Measurements from ENCODE around the gene MVD. TPM values are rescaled to one million over a fixed set of nuclear protein-coding genes. Genes with fewer than 3 reads are reported as not detected.

Gene MVD
- total RNA-seq, 1 donor from 2014 or later, result 16.2 TPM

DNA sequence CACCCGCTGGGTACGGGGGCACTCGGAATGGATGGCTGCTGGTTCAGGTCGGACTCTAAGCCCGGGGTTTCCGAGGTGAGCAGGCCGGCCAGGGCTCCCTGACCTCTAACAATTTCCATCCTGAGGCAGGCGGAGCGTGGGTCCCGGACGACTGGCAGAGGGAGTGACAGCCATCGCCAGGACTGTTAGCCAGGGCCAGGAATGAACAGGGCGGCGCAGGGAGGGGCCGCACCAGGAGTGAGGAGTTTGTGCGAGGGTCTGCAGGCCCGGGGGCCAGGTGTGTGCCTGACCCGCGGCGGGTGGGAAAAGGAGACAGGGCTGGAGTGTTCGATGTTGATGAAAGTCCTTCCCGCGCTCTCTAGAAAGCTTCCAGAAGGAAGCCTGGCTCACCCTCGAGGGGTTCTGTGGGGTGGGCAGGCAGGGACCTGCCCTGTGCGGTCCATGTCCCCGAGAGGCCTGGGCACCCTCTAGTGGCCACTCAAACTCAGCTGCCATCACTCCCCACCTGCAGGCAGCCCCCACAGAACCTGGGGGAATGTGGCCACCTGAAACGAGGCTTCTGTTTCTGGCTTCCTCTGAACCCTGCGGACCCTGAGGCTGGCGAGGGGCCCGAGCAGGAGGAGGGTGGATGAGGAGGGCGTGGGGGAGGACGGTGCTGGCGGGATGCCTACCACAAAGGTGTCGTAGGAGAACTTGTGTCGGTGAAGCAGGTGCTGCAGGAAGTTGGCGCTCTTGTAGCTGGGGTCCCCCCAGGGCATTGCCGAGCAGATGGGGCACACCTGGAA lies 35.1 kb upstream of the MVD start:
- ATAC-seq (peak; percentile 37), DNase-seq (ENCODE audit: low spot score) (no peak)

DNA sequence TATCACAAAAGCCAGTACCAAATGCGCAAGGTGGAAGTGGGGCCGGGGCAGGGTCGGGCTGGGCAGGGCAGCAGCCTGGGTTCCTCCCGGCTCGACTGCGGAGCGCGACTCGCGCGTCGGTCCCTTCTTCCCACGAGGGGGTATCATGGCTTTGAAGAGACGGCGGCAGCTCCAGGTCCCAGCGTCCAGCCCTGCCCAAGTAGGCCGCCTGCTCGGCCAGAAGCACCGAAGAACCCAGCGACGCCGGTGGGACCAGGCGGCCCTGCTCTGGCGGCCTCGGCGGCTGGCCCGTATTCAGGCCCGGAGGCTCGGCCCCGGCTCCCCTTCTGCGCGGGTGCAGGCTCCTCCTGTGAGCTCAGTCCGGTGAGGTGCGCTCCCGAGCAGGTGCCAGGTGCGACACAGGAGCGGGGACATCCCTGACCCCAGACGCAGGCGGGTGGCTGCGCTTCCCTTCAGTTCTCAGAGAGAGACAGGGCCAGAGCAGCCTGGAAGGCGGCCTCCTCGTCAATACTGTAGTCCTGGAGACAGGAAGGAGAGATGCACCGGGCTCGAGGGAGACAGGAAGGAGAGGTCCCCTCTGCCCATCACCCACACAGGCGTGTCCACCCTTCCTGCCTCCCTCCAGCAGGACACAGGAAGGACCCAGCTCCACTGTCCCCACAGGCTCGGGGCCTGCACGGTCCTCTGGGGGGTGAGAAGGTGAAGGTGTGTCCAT lies 34.4 kb upstream of the MVD start:
- DNase-seq (ENCODE audit: low spot score), result no peak
- peak; percentile 12 for ATAC-seq

DNA sequence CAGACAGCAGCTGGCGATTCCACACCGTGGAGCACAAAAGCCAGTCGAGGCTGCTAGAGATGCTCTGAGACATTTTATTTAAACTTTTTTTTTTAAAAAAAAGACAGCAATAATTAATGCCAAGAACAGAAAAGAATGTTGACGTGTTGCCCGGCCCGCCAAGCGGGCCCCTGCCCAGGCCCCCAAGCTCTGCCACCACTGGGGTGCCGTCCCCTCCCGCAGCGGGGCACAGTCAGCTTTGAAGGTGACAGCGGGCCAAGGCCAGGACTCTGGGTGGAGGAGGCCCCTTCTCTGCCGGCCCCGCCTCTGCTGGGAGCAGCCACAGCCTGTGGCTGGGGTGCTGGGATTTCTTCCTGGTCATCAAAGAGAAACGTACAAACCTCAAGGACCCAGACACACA lies 33.5 kb upstream of the MVD start:
- ATAC-seq, result no peak
- DNase-seq (ENCODE audit: low spot score), result no peak

DNA sequence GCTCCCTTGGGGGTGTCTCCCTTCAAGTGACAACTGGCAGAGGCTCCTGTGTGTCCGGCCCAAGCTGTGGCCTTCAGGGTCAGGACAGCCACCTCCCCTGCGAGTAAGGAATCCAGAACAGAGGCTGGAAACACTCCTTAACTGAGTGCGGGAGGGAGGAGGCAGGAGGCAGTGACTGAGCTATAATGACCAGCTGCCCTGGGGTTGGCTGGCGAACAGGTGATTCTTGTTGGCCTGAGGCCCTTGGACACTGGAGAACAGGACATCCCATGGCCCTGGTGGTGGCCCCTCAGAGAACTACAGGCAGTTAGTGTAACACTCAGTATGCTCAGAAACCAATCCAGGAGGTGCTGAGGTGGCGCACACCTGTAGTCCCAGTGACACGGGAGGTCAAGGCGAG lies 32.9 kb upstream of the MVD start:
- no peak for DNase-seq (ENCODE audit: low spot score)

DNA sequence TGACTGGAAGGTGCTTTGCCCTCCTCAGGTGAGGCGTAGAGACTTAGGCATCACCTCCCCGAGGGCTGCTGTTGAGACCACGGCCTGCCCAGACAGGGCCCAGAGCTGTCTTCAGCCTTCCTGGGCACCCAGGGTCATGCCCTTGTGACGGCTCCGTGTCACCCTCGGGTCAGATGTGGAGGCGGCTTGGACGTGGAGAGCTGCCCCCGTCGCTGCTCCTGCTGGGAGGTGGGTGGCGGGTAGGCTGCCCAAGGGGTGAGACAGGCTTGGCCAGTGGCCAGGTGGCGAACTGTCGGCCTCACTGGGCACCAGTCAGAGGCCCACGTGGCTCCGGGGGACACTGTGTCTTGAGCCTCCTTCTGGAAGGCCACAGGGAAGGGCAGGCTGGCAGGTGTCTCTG lies 32.3 kb upstream of the MVD start:
- DNase-seq (ENCODE audit: low spot score) (no peak), ATAC-seq (no peak)

More for the DNA sequence above, 32.9 kb upstream of the MVD start:
- no peak for ATAC-seq

DNA sequence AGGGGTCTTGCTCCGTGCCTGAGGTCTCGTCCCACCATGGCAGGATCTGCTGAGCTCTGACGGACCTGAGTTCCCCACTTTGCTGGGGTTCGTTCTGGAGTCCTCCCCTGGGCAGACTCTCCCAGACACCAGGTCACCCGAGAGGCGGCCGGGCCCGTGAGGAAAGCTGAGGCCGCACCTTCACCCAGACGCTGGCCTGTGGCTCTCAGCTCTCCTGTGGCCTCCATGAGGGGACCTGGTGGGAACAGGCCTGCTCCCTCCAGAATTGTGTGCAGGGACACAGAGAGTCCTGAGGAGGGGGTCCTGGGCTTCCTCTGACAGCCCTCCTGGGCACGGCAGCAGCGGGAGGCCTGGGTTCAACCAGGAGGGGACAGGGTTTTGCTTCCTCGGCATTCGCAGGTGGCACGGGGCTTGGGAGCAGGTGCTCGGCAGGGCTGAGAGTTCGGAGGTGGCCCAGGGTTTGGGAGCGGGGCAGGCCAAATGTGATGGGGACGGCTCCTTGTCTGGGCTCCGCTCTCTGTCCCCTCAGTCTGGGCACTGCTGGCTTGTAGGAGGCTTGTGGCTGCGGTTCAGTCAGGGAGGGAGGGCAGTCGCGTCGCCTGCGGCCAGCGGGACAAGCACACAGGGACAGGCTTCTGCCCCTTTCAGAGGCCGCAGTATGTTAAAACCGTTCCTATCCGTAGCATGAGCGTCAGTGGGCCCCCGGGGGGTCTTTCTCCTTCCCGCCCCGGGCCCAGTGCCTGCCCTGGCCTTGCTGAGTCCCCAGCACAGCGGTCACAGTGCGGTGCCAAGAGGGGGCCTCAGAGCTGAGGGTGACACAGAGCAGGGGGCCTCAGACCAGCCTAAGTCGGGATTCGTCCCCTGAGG lies 31.6 kb upstream of the MVD start:
- ATAC-seq, result no peak
- no peak for DNase-seq (ENCODE audit: low spot score)

DNA sequence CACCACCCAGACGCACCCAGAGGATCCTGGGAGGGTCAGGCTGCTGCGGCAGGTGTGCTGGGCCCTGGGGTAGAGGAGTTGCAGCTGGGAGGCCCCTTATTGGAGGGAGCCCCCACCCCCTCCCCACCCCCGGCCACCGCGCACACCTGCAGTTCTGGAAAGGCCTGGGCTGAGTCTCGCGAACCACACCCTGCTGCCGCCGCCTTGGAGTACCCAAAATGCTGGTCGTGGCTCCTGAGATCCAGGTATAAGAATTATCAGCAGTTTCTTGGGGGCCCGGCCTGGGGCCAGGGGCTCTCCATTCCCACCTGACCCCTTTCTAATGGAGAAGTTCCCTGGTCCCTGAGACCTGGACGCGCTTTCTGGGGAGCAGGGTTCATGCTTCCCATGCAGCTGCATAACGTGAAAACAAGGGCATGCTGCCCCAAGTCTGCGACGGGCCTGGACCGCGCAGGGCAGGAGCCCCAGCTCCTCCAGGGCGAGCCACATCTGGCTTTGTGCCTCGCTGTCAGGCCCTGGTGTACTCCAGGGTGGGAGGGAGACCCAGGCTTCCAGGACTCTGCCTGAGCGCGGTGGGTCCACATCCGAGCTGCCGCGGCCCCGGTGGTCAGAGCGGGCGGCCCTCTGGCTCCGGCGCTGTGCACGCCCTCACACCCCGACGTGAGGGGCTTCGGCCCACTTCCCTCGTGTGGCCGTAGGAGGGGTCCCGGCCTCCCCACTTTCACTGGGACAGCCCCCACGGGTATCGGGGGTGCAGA lies 30.7 kb upstream of the MVD start:
- no peak for ATAC-seq
- DNase-seq (ENCODE audit: low spot score), result no peak

DNA sequence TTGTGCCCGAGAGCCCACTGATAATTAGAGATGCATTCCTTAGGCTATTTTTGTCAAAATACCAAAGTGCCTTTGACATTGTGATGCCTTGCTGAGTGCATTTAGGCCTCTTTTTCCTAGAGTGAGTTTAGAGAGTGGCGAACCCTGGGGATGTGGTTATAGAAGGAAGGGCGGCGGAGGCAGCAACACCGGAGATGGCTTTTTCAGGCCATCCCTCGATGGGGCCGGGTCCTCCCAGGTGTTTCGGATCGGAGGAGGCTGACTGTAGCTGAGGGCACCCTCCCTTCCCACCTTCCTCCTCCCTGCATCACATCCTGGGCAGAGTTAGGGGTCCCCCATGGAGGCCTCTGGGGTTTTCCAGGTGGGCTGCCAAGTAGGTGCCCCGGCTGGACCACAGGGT lies 30.0 kb upstream of the MVD start:
- DNase-seq (ENCODE audit: low spot score) (no peak), ATAC-seq (no peak)

DNA sequence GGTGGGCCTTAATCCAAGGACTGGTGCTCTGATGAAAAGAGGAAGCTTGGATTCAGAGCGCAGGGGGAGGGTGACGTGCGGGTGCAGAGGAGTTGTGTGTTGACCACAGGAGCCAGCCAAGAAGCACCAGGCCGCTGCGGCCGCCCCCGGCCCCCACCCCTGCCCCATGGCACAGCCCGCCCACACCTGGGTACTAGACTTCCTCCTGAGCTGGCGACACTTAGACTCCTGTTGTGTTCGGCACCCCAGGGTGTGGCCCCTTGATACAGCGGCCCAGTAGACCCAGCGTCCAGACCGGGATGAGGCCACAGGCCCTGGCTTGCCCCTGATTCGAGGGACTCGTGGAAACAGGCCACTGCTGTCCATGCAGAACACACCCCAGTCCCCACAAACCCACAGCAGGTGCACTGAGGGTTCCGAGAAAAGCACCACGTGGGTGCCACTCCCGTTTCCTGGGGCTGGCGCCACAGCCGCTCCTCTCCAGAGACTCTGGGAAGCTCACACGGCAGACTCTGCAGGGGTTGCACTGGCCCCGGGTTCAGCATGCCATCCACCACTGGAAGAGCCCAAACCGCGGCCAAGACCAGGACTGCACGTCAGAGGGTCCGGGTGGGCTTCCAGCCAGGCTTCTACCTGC lies 29.2 kb upstream of the MVD start:
- no peak for DNase-seq (ENCODE audit: low spot score)
- no peak for ATAC-seq

DNA sequence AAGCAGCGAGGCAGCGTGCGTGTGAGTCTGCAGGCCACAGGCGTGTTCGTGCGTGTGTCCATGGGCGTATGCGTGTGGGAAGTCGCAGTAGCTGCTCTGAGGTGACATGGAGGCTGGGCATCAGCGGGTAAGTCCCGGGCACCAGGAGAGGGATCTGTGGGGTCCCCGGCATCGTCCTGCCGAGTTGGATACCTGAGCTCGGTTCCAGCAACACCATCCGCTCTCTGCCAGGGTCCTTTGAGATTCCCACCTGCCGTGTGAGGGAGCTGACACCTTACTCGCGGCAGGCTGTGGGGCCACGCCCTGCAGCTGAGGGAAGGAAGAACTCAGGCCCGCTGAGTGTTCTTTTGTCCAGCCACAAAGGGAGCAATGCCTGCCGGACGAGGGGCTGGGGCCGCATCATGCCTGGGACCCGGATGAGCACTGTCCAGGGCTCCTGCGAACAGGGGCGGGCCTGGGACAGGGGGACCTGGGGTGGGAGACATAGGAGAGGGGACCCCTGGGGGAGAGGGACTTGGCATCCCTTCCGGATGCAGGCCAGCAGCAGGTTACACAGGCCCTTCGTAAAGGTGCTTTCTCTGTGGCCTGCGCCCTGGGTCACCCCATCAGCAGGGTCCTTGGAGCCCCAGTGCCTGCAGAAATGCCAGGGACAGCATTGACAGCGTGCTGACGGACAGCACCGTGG lies 28.4 kb upstream of the MVD start:
- DNase-seq (ENCODE audit: low spot score) (no peak), ATAC-seq (no peak)

DNA sequence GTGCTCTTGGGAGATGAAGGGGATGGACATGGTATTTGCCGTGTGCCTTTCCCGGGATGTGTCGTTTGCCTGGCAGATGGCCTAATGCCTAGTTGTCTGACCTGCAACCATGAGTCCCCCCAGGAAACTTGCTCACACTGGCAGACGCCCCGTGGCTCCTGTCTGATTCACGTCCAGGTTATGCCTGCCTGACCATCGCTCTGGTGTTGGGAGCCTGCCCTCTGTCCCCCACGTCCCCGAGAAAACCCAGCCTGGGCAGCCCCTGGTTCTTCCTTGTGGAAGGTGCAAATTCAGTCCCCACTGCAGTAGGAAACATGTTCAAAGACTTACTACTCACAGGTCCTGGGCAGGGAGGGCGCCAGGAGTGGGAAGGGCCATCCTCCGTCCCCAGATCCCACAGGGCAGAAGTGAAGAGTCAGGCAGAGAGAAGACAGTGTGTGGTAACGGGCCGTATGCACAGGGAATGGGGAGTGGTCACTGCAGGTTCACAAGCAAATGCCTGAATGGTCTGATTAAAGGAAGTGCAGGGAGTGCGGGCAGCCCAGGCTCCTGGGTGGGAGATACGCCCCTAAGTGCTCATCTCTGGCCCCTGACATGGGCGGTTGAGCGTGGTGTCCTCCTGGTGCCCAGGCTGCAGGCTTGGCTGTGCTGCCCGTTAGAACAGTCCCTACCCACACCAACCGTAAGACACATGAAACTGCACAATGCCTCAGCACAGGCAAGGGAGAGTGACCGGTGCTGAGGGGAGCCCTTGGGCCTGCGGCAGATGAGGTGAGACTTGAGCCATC lies 27.6 kb upstream of the MVD start:
- ATAC-seq, result no peak
- DNase-seq (ENCODE audit: low spot score), result no peak

DNA sequence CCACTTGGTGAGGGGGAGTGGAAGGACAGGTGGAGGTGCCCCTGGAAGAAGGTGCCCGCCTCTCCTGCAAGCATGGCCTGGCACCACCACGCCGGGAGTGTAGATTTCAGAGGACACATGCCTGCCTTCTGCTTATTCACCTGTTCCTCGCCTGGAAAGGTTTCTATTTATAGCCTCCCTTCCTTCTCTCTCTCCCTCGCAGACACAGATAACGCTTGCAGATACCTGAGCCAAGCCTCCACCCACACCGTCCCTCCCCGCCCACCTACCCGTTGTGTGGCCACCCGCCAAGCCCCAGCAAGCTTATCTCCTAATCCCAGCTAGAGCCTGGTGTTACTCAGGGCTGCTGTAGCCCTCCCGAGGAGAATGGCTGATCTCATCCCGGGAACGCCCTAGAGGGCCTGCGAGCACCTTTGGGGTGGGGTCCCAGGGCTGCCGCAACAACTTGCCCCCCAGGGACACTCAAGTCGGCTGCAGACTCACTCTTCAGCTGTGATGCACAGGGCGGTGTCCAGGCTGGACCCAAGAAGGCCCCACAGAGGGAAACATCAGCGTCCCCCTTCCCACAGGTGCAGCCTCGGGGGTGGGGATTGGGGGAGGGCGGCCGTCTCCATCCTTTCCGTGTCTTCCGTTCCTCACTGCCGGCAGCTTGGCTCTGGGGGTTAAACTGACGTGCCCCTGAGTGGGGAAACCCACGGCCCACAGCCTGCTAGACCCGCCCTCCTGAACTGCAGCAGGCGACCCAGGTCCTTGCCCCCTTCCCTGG lies 25.3 kb upstream of the MVD start:
- DNase-seq (ENCODE audit: low spot score) (no peak), ATAC-seq (peak; percentile 11)

DNA sequence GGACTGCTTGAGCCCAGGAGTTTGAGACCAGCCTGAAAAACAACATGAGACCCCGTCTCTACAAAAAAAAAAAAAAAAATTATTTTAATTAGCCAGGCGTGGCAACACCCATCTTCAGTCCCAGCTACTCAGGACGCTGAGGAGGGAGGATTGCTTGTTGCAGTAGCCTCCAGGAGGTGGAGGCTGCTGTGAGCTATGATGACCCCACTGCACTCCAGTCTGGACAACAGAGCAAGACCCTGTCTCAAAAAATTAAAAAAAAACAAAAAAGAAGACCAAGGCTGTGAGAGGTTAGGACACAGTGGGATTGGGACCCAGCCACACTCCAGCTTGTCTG lies 24.8 kb upstream of the MVD start:
- no peak for ATAC-seq
- no peak for DNase-seq (ENCODE audit: low spot score)

DNA sequence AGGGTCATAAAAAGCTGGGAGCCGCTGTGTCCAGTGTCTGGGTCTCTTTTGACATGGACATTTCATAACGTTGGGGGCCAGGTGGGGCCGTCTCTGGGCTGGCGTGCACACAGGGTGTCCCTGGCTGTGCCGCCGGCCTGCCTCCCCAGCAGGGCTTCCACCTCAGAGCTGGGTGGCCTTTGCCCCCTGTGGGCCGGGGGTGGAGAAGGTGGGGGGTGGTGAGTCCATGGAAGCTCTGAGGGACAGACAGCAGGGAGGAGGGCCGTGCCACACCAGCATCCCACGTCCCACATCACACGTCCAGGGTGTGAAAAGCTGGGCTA lies 24.3 kb upstream of the MVD start:
- ATAC-seq (no peak), DNase-seq (ENCODE audit: low spot score) (no peak)

DNA sequence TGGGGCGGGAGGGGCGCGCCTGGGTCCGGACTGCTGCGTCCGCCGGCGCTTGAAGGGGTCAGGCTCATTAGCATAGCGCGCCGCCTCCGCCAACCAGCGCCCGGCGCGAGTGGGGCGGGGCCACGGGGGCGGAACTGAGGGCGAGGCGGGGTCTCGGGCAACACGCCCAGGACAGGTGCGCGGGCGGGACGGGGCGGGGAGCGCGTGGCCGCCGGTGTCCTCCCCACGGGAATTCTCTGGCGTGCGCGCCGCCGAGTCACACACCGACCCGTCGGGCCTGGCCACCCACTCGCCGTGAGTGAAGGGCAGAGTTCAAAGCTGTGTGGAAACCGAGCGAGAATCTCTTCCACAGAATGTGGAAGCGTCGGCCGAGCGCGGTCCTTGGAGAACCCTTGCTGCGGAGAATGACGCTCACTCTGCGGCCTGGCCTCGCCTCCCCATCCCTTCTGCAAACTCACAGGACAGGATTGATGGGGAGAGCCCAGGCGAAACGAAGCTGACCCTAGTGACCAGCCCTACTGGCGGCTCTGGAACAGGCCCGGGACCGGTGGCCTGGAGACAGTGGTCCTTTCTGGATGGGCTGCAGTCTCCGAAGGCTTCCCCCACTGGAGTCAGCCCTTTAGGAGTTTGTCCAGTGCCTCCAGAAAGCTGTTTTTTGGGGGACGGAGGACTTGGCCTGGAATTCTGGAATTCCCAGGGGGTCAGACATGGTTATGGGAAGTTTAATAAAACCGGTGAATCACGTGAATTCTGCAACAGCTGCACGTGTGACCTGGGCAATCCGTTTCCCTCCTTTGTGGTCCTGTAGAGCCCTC lies 23.8 kb upstream of the MVD start, which contains the start of gene SNAI3:
Gene SNAI3 (minus strand): TSS at position 69 of the 815 bp plus-strand sequence. CDS start 101 bp downstream, outside the sequence.
- ATAC-seq, result peak; percentile 93

DNA sequence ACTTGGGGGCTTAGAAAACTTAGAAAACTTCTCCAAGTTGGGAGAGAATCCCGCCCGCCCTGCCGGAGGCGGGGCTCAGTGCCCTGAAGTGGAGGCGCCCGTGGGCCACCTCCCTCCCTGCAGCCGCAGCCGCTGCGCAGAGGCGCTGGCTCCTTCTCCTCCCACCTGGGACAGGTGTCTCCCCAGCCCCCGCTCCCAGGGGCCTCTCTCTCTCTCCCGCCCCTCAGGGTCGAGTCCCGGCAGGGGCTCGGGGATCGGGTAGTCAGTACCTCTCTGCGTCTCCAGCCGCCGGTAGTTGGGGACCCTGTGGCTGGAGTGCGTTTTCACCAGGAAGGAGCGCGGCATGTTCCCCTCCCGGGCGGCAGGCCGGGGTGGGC lies 23.2 kb upstream of the MVD start:
- DNase-seq (ENCODE audit: low spot score) (no peak), ATAC-seq (peak; percentile 49)

More for the DNA sequence above, 23.8 kb upstream of the MVD start, which contains the start of gene SNAI3:
- peak; percentile 91 for DNase-seq (ENCODE audit: low spot score)
